Stimulated activated CD8-positive, alpha-beta memory T cell treated with anti-CD3 and anti-CD28 coated beads, Interleukin-4, amount 100 ng/mL, for 4 hours (primary cell): ENCODE measurements around the gene C14orf132.
"Not testable (repeated sequence)": the region's sequence is repeated elsewhere in the genome, so short reads cannot be mapped to it uniquely, and the experiment has no call there.

Experiments
- DNase-seq, 2 donors: peaks; one replicate each; pipeline ENCODE4 v3.0.0-alpha.2; 2020; ENCODE audit warnings: low read depth in 2 of 2, low spot score in 1 of 2

Gene C14orf132

GRCh38 chr14:96038920-96039632 lies at the start of gene C14orf132:
Gene C14orf132 (plus strand): TSS chr14:96039362. CDS start chr14:96039501, 139 bp downstream.
- DNase-seq, result no peak

GRCh38 chr14:95993768-95994592 lies 45.2 kb upstream of the C14orf132 start:
- DNase-seq, result no peak

GRCh38 chr14:95994593-95994928 lies 44.6 kb upstream of the C14orf132 start:
- DNase-seq, result no peak

DNA sequence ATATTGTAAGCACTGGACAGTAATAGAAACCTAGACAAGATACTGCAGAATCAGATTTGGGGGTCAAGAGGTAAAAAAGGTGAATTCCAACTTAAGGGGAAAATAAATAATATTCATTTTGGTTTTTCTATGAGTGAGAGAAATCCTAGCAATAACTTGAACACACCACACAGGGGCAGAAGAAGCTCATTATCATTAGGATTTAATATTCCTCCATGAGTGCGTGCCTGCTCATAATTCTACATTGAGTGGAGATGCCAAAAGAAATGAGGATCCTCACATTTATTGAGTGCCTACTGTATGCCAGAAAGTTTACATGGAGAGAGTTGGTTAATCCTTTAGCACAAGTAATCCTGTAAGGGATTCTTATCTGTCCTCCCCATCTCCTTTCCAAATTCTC lies 40.5 kb upstream of the C14orf132 start:
- no peak for DNase-seq

- no peak for DNase-seq
These were observed 37.2 kb upstream of the C14orf132 start for GRCh38 chr14:96001866-96002497.

GRCh38 chr14:96002498-96002884 lies 36.7 kb upstream of the C14orf132 start:
- DNase-seq, result no peak

GRCh38 chr14:96011131-96011530 lies 28.0 kb upstream of the C14orf132 start:
- DNase-seq, result no peak

DNA sequence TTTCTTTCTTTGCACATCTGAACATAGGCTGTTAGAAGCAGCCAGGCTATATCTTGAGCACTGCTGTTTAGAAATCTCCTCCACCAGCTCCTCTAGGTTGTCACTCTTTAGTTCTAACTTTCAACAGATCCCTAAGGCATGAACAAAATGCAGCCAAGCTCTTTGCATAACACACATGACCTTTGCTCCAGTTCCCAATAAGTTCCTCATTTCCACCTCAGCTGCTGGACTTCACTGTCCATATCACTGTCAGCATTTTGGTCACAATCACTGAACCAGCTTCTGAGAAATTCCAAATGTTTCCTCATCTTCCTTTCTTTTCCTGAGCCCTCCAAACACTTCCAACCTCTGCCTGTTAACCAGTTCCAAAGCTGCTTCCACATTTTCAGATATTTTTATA lies 27.6 kb upstream of the C14orf132 start:
- DNase-seq, result no peak

GRCh38 chr14:96012757-96013156 lies 26.4 kb upstream of the C14orf132 start:
- DNase-seq, result not testable (repeated sequence)

DNA sequence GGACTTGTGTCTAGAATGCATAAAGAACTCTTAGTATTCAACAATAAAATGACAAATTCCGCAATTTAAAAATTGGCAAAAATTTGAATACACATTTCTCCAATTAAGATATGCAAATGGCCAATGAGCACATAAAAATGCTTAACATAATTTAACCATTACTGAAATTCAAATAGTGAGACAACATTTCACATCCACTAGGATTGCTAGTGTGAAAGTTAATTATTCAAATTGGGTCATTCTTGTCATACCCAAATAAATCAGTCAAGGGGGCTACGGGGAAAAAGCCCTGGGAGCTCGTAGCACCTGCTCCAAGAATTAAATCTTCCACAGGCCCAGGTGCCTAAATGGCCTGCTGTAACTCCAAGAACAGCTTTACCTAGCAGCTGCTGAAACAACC lies 25.0 kb upstream of the C14orf132 start:
- DNase-seq, result no peak

DNA sequence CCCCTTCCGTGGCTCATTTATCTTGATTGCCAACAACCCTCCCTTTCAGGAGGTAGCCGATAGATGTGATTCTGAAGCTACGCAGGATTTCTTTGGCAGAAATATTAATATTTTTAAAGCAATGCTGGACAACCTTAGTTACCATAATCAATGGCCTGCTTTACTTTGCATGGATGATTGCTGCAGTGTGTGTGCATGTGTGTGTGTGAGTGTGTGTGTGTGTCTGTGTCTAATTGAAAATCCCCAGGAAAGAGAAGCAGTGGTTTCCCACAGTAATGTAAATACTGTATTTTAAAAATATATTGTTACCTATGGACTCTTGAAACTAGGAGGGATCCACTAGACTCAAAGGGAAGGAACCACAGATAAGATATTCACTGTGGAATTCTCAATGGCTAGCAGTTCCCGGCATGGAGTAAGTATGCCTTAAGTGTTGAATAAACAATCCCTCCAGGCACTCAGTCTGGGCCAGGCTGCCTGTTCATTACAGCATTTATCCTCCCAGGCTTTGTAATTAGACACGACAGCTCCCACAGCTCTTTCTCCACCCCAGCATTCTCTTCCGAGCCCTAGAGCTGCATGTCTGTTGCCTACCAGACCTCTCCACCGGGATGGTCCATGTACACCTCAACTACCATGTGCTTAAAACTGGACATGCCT lies 22.5 kb upstream of the C14orf132 start:
- DNase-seq, result no peak

DNA sequence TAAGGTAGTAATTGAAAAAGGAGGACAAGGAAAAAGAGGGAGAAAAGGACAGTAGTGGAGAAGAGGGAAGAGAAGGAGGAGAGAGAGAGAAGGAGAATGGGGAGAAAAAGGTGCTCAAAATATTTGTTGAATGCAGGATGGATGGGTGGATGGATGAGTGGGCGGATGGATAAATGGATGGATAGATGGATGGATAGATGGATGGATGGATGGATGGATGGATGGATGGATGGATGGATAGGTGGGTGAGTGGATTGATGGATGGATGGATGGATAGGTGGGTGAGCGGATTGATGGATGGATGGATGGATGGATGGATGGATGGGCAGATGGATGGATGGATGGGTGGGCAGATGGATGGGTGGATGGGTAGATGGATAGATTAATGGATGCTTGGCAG lies 21.3 kb upstream of the C14orf132 start:
- no peak for DNase-seq

- DNase-seq, result no peak
These were observed 11.5 kb upstream of the C14orf132 start for GRCh38 chr14:96027431-96028355.

GRCh38 chr14:96029089-96029645 lies 10.0 kb upstream of the C14orf132 start:
- no peak for DNase-seq

DNA sequence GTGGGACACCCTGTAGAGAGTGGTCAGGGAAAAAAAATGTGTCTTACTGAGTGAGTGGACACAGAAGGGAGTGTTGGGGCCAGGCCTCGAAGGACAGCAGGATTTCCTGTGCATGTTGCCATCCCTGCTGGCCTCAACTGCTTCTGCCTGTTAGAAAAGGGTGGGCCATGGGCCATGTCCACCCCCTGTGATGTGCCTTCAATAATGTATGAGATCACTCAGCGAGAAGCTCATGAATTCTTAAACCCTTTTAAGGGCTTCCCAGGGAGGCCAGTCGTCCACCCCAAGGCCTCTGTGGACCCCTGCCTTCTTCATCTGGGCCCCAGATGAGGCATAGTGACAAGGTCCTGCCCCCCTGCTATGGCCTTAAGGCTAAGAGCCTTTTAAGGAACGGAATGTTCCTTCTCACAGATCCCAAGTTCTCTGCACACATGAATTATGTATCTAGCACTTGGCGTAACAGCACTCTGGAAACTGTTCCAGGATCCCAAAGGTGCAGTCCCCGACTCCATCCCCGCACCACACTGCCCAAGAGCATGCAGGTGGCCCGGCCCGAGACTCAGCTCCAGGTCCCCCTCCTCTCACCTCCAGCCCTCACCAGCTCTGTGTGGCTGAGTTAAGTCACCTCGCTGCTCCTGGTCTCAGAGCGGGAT lies 8.9 kb upstream of the C14orf132 start:
- no peak for DNase-seq

- DNase-seq, result no peak
These were observed 7.5 kb upstream of the C14orf132 start for GRCh38 chr14:96031691-96032090.

GRCh38 chr14:96035456-96035855 lies 3.7 kb upstream of the C14orf132 start:
- DNase-seq, result no peak

DNA sequence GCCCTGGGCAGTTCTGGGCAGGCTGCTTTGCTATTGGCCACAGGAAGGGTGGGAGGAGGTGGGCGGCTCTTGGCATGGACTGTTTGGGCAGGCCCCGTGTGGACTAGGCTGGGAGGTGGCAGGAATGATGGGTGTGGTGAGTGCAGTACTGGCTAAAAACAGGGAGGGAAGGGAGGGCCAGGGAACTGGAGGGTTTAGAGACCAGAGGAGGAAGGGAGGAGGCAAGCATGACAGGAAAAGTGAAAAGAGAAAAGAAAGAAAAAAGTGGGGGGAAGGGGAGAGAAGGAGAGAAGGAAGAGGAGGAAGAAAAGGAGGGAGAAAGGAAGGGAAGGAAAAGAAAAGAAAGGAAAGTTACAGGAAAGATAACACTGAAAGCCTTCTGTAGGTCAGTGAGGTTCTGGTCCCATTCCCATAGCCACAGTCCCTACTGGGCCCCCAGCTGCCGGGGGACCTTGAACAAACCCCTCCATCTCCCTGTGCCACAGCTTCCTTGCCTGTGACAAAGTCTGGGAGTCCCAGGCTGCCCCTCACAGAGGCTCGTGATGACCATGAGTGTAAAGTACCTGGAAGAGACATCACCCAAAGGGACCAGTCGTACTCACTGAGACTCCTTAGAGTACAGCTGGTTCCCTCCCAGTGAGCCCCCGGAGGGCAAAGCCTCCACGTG lies 1.1 kb upstream of the C14orf132 start:
- no peak for DNase-seq

DNA sequence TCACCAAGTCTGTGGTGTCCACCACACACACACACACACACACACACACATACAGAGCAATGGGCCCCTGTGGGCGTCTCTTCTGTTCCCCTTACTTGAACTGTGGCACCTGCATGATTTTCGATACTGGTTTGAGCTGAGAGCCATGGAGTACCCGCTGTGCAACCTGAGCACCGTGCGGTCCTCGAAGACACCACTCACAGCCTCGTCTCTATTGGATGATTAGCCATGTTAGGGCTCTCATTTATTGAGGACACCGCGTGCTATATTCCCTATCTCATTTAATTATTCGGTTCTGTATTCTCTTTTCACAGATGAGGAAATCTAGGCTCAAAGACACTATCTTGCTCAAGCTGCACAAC lies 623 bp upstream of the C14orf132 start:
- no peak for DNase-seq
